ENCODE results near the gene CADM1.

CADM1 gene

GRCh38 chr11:115317277-115318185, 186.7 kb downstream of the CADM1 start:
- Mint-ChIP-seq H3K36me3 (no peaks in the 10 kb centered on the region), H3K4me1 (no peaks in the 10 kb centered on the region), H3K27me3 (peaks cover 0 to 8% of the 10 kb centered on the region in 2 donors), H3K9me3 (no peaks in the 10 kb centered on the region), H3K27ac (no peak overlapping the region), H3K4me3 (no peak overlapping the region)
- ATAC-seq (replicated peaks) (no peak), DNase-seq (no peak)

- Mint-ChIP-seq H3K4me3 (no peak overlapping the region), H3K4me1 (no peaks in the 10 kb centered on the region), H3K9me3 (no peaks in the 10 kb centered on the region), H3K36me3 (no peaks in the 10 kb centered on the region), H3K27ac (no peak overlapping the region), H3K27me3 (peaks cover 0 to 8% of the 10 kb centered on the region in 2 donors)
- ATAC-seq (replicated peaks): no peak
- no peak for DNase-seq
Measured at GRCh38 chr11:115316696-115317095, 187.5 kb downstream of the CADM1 start.

GRCh38 chr11:115314330-115314920, 189.8 kb downstream of the CADM1 start:
- peaks cover 0 to 8% of the 10 kb centered on the region in 2 donors for H3K27me3 Mint-ChIP-seq
- ATAC-seq (replicated peaks): no peak

GRCh38 chr11:115313224-115313838, 190.9 kb downstream of the CADM1 start:
- Mint-ChIP-seq H3K36me3 (no peaks in the 10 kb centered on the region), H3K9me3 (no peaks in the 10 kb centered on the region), H3K4me1 (no peaks in the 10 kb centered on the region), H3K4me3 (no peak overlapping the region), H3K27me3 (peaks cover 0 to 8% of the 10 kb centered on the region in 2 donors), H3K27ac (no peak overlapping the region)
- no peak for ATAC-seq (replicated peaks)
- DNase-seq: no peak

More at GRCh38 chr11:115314330-115314920, 189.8 kb downstream of the CADM1 start:
- Mint-ChIP-seq H3K4me1 (no peaks in the 10 kb centered on the region), H3K4me3 (no peak overlapping the region), H3K9me3 (no peaks in the 10 kb centered on the region), H3K27ac (no peak overlapping the region), H3K36me3 (no peaks in the 10 kb centered on the region)
- no peak for DNase-seq

GRCh38 chr11:115311949-115312348, 192.3 kb downstream of the CADM1 start:
- DNase-seq (no peak), ATAC-seq (replicated peaks) (no peak)
- Mint-ChIP-seq H3K4me3 (no peak overlapping the region), H3K36me3 (no peaks in the 10 kb centered on the region), H3K27ac (no peak overlapping the region), H3K4me1 (no peaks in the 10 kb centered on the region), H3K9me3 (no peaks in the 10 kb centered on the region), H3K27me3 (peaks cover 0 to 8% of the 10 kb centered on the region in 2 donors)

GRCh38 chr11:115306689-115307088, 197.5 kb downstream of the CADM1 start:
- no peak for ATAC-seq (replicated peaks)

GRCh38 chr11:115304774-115305472, 199.3 kb downstream of the CADM1 start:
- ATAC-seq (replicated peaks) (no peak), DNase-seq (no peak)
- Mint-ChIP-seq H3K4me3 (no peak overlapping the region), H3K9me3 (no peaks in the 10 kb centered on the region), H3K4me1 (no peaks in the 10 kb centered on the region), H3K36me3 (no peaks in the 10 kb centered on the region), H3K27me3 (no peaks in the 10 kb centered on the region), H3K27ac (no peak overlapping the region)

More at GRCh38 chr11:115306689-115307088, 197.5 kb downstream of the CADM1 start:
- DNase-seq: no peak
- H3K36me3 Mint-ChIP-seq: no peaks in the 10 kb centered on the region
- H3K4me3 Mint-ChIP-seq: no peak overlapping the region
- H3K9me3 Mint-ChIP-seq: no peaks in the 10 kb centered on the region
- H3K27me3 Mint-ChIP-seq: no peaks in the 10 kb centered on the region
- no peak overlapping the region for H3K27ac Mint-ChIP-seq
- H3K4me1 Mint-ChIP-seq: no peaks in the 10 kb centered on the region

GRCh38 chr11:115303929-115304531, 200.2 kb downstream of the CADM1 start:
- DNase-seq (no peak), ATAC-seq (replicated peaks) (no peak)
- no peak overlapping the region for H3K4me3 Mint-ChIP-seq
- no peaks in the 10 kb centered on the region for H3K36me3 Mint-ChIP-seq
- H3K27ac Mint-ChIP-seq: no peak overlapping the region
- no peaks in the 10 kb centered on the region for H3K27me3 Mint-ChIP-seq
- no peaks in the 10 kb centered on the region for H3K4me1 Mint-ChIP-seq
- H3K9me3 Mint-ChIP-seq: no peaks in the 10 kb centered on the region

GRCh38 chr11:115302946-115303703, 201.1 kb downstream of the CADM1 start:
- no peaks in the 10 kb centered on the region for H3K9me3 Mint-ChIP-seq
- no peaks in the 10 kb centered on the region for H3K27me3 Mint-ChIP-seq
- ATAC-seq (replicated peaks): no peak
- no peaks in the 10 kb centered on the region for H3K36me3 Mint-ChIP-seq
- H3K4me1 Mint-ChIP-seq: no peaks in the 10 kb centered on the region
- H3K27ac Mint-ChIP-seq: no peak overlapping the region
- H3K4me3 Mint-ChIP-seq: no peak overlapping the region
- no peak for DNase-seq

GRCh38 chr11:115300660-115301428, 203.4 kb downstream of the CADM1 start:
- no peaks in the 10 kb centered on the region for H3K27me3 Mint-ChIP-seq
- H3K36me3 Mint-ChIP-seq: no peaks in the 10 kb centered on the region
- no peak overlapping the region for H3K27ac Mint-ChIP-seq
- H3K4me3 Mint-ChIP-seq: no peak overlapping the region
- H3K9me3 Mint-ChIP-seq: no peaks in the 10 kb centered on the region
- ATAC-seq (replicated peaks): no peak
- DNase-seq: no peak
- H3K4me1 Mint-ChIP-seq: no peaks in the 10 kb centered on the region

GRCh38 chr11:115298300-115299012, 205.8 kb downstream of the CADM1 start:
- Mint-ChIP-seq H3K4me1 (no peaks in the 10 kb centered on the region), H3K36me3 (no peaks in the 10 kb centered on the region), H3K4me3 (no peak overlapping the region), H3K27me3 (peaks cover 0 to 5% of the 10 kb centered on the region in 2 donors), H3K9me3 (peaks cover 0 to 2% of the 10 kb centered on the region in 2 donors), H3K27ac (no peak overlapping the region)
- DNase-seq (no peak), ATAC-seq (replicated peaks) (no peak)

- Mint-ChIP-seq H3K27ac (no peak overlapping the region), H3K36me3 (no peaks in the 10 kb centered on the region), H3K4me1 (no peaks in the 10 kb centered on the region), H3K27me3 (peaks cover 0 to 5% of the 10 kb centered on the region in 2 donors), H3K4me3 (no peak overlapping the region), H3K9me3 (peaks cover 0 to 2% of the 10 kb centered on the region in 2 donors)
- no peak for DNase-seq
- no peak for ATAC-seq (replicated peaks)
Measured at GRCh38 chr11:115297330-115297729, 206.9 kb downstream of the CADM1 start.

Measured in stimulated activated naive B cell treated with anti-CD40 and anti-IgM and Interleukin-4, amounts not matched to agents 10 μg/mL and 1 μg/mL and 100 μg/mL, for 72 hours (primary cell).